Skeletal muscle cell (primary cell): ENCODE measurements around the gene PAK1.

Experiments
- DNase-seq: peaks from one replicate; pipeline ENCODE4 v3.0.0-alpha.2; 2010; ENCODE audit warnings: low read depth
- H3K4me3 ChIP-seq: 2 replicates; pipeline ENCODE4 v1.5.1; 2011; ENCODE audit warnings: low read depth, mild to moderate bottlenecking, control low read depth, low read length, moderate library complexity

The PAK1 gene

GRCh38 chr11:77287615-77288273 lies 186.2 kb downstream of the PAK1 start:
- peak; percentile 70 for DNase-seq
- no peak overlapping the region for H3K4me3 ChIP-seq

- DNase-seq: no peak
- no peak overlapping the region for H3K4me3 ChIP-seq
These were observed 186.8 kb downstream of the PAK1 start for GRCh38 chr11:77287136-77287535.

GRCh38 chr11:77284476-77285468 lies 189.1 kb downstream of the PAK1 start:
- H3K4me3 ChIP-seq: no peak overlapping the region
- no peak for DNase-seq

- no peak overlapping the region for H3K4me3 ChIP-seq
- no peak for DNase-seq
These were observed 190.8 kb downstream of the PAK1 start for GRCh38 chr11:77283101-77283500.

- no peak overlapping the region for H3K4me3 ChIP-seq
- DNase-seq: no peak
These were observed 195.0 kb downstream of the PAK1 start for GRCh38 chr11:77278595-77279506.

- H3K4me3 ChIP-seq: no peak overlapping the region
- no peak for DNase-seq
These were observed 197.6 kb downstream of the PAK1 start for GRCh38 chr11:77276271-77276670.
